Spleen (tissue), 7 donors: ENCODE data around the gene RAET1L.

Experiments
- POLR2A ChIP-seq, 3 donors: fragments of 450-650 bp; IDR thresholded peaks; one replicate each; pipeline ENCODE4 v1.5.1; 2017; ENCODE audit warnings: antibody characterized with exemption in 3 of 3, mild to moderate bottlenecking in 1 of 3
- POLR2AphosphoS5 ChIP-seq, 3 donors: sonication (generic); formaldehyde crosslinking; IDR thresholded peaks; one replicate each; pipeline ENCODE4 v1.5.1; 2017; ENCODE audit warnings: antibody characterized with exemption in 3 of 3
- TF ChIP-seq, protein P1 (sequence below), 11 experiments: fragments of 200-600 bp in 7 of 11; fragments of 450-650 bp in 4 of 11; sonication (generic) in 4 of 11; IDR thresholded peaks in 8 of 11; conservative IDR thresholded peaks in 3 of 11; 1 replicate in 7 of 11; 2 replicates in 4 of 11; pipeline versions ENCODE4 v1.4.0 to v1.8.0; 2016 to 2021; ENCODE audit warnings: antibody characterized with exemption in 11 of 11, inconsistent platforms in 4 of 11, mild to moderate bottlenecking in 1 of 11
- donor health status: DM: no; HTN: no; CAD: no; lungs with moderate emphysema.
- donor health status: DM: no; HTN: no; CAD: no.
- donor health status: DM: no; HTN: no; CAD: no.

- TF ChIP-seq, protein P1, sequence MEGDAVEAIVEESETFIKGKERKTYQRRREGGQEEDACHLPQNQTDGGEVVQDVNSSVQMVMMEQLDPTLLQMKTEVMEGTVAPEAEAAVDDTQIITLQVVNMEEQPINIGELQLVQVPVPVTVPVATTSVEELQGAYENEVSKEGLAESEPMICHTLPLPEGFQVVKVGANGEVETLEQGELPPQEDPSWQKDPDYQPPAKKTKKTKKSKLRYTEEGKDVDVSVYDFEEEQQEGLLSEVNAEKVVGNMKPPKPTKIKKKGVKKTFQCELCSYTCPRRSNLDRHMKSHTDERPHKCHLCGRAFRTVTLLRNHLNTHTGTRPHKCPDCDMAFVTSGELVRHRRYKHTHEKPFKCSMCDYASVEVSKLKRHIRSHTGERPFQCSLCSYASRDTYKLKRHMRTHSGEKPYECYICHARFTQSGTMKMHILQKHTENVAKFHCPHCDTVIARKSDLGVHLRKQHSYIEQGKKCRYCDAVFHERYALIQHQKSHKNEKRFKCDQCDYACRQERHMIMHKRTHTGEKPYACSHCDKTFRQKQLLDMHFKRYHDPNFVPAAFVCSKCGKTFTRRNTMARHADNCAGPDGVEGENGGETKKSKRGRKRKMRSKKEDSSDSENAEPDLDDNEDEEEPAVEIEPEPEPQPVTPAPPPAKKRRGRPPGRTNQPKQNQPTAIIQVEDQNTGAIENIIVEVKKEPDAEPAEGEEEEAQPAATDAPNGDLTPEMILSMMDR (IDR thresholded peaks at IDR 0.05 in 8 of 11, conservative IDR thresholded peaks at IDR 0.05 in 3 of 11), result no peak
- TF ChIP-seq POLR2AphosphoS5 (IDR thresholded peaks at IDR 0.05) (no peak), POLR2A (IDR thresholded peaks at IDR 0.05) (no peak)
Measured at GRCh38 chr6:149979293-149979692, 46.0 kb downstream of the RAET1L start.
